Stimulated activated effector memory CD8-positive, alpha-beta T cell treated with anti-CD3 and anti-CD28 coated beads, Interleukin-12 subunit alpha, Interleukin-12 subunit beta, amount 100 ng/mL, for 72 hours (primary cell): ENCODE results near the gene CTNNA2.

Experiments
- ATAC-seq: fragments of 150-1000 bp; cut with Tn5 transposase; 2 replicates; pipeline ENCODE4 v1.10.0; 2021
- DNase-seq, 2 donors: peaks; one replicate each; pipeline ENCODE4 v3.0.0; 2021 to 2022; ENCODE audit warnings: low spot score in 2 of 2
- H3K27ac Mint-ChIP-seq: one replicate; pipeline ENCODE4 v1.8.0; 2022; ENCODE audit warnings: mild to moderate bottlenecking, mixed read lengths
- H3K36me3 Mint-ChIP-seq: one replicate; pipeline ENCODE4 v1.8.0; 2022; ENCODE audit warnings: mild to moderate bottlenecking, mixed read lengths
- H3K4me1 Mint-ChIP-seq: one replicate; pipeline ENCODE4 v1.8.0; 2022; ENCODE audit warnings: mixed read lengths
- H3K4me3 Mint-ChIP-seq: one replicate; pipeline ENCODE4 v1.8.0; 2022; ENCODE audit warnings: mild to moderate bottlenecking, mixed read lengths
- H3K9me3 Mint-ChIP-seq: one replicate; pipeline ENCODE4 v1.8.0; 2022; ENCODE audit warnings: mixed read lengths

CTNNA2 gene

DNA sequence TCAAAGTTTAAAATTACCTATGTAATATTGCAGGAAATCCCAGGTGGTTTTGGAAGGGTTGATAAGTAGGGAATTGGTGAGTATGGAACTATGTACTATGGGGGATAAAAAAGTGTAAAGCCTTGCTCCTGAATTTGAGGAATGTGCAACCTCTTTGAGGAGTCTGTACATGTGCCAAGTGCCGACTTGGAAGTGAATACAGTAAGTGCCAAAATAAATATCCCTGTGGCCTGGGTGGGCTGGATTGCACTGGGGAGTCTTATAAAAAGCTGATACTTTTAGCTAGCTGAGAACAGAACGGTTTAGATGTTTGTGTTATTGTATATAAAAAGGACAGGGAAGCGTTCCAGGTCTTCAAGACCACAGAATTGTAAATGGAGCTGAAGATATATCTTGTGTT lies 1108.8 kb downstream of the CTNNA2 start:
- H3K36me3 Mint-ChIP-seq = no peaks in the 10 kb centered on the region
- no peaks in the 10 kb centered on the region for H3K4me1 Mint-ChIP-seq
- DNase-seq (no peak), ATAC-seq (no peak)
- no peak overlapping the region for H3K27ac Mint-ChIP-seq
- peaks cover 21% of the 10 kb centered on the region for H3K9me3 Mint-ChIP-seq
- H3K4me3 Mint-ChIP-seq = no peak overlapping the region

DNA sequence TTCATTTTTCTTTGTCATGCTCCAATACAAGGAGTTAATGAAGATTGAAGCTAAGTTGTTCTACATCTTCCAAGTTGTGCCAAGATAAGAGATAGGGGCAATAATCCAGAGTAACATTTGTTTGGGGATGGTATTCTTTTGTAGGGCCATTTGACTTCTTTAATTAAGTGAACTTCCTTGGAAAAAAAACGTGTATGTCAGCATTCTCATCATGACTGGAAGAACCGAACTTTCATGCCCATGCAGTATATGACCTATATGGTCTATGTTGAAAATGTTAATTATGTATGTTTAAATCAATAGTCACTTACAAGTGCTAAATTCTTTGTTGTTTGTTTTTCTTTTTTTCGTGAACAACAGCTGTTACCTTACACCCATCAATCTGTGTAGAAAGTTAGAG lies 1111.2 kb downstream of the CTNNA2 start:
- DNase-seq (no peak), ATAC-seq (no peak)
- no peak overlapping the region for H3K4me3 Mint-ChIP-seq
- H3K27ac Mint-ChIP-seq = no peak overlapping the region
- H3K4me1 Mint-ChIP-seq = no peaks in the 10 kb centered on the region
- H3K9me3 Mint-ChIP-seq = peaks cover 21% of the 10 kb centered on the region
- no peaks in the 10 kb centered on the region for H3K36me3 Mint-ChIP-seq

DNA sequence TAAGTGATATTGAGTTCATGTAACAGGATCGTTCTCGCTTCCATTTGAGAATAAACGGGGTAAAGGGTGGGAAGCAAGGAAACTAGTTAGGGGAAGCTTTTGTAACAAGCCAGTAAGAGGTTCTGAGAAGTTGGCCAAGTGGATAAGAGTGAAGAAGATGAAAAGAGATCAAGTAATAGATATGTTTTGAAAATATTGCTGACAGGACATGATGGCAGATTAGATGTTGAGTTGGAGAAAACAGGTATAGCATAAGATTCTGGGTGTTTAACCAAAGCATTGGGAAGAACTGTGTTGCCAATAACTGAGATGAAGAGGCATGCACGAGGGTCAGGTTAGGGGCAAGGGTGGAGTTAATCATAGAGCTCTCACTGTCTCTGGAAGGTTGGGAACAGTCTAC lies 1121.7 kb downstream of the CTNNA2 start:
- Mint-ChIP-seq H3K27ac (no peak overlapping the region), H3K36me3 (no peaks in the 10 kb centered on the region), H3K4me1 (no peaks in the 10 kb centered on the region), H3K9me3 (peaks cover 6% of the 10 kb centered on the region), H3K4me3 (no peak overlapping the region)
- DNase-seq (no peak), ATAC-seq (no peak)

DNA sequence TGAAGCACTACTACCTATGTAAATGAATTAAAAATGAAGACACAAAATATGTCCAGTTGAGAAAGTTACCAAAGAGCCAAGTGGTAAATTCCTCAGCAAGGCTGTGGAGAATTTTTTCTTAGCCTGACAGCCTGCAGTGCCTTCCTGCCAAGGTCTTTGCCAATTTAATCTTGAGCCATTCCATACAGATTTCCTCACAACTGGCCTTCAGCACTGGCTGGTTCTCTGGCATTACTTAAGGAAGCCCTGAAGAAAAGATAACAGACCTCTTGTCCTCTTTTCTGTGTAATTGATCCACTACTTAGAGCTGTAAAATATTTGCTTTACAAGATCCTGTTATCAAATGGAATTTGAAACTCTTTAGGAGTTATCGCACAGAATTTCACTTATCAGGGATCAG lies 1125.9 kb downstream of the CTNNA2 start:
- H3K9me3 Mint-ChIP-seq = peaks cover 14% of the 10 kb centered on the region
- no peak overlapping the region for H3K27ac Mint-ChIP-seq
- H3K36me3 Mint-ChIP-seq = no peaks in the 10 kb centered on the region
- ATAC-seq (no peak), DNase-seq (no peak)
- no peak overlapping the region for H3K4me3 Mint-ChIP-seq
- H3K4me1 Mint-ChIP-seq = no peaks in the 10 kb centered on the region

DNA sequence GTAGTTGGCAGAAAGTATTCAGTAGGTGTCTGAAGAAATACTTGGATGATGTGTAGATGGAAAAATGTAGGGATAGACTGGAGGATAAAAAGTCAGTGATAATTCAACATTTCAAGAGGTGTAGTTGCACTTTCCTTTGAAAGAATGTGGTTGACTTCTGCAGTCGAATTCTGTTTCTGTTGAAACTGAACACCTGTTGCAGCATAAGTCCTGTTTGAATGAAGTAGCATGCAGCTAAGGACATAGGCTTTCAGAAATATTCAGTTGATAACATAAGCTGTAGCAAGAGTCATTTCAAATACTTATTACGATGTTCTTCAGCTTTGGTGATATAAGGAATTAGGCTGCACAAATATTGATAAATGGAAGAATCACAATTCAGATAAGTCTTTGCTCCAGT lies 1129.6 kb downstream of the CTNNA2 start:
- H3K36me3 Mint-ChIP-seq = no peaks in the 10 kb centered on the region
- H3K4me1 Mint-ChIP-seq = no peaks in the 10 kb centered on the region
- H3K4me3 Mint-ChIP-seq = no peak overlapping the region
- H3K9me3 Mint-ChIP-seq = peaks cover 15% of the 10 kb centered on the region
- DNase-seq (no peak), ATAC-seq (no peak)
- H3K27ac Mint-ChIP-seq = no peak overlapping the region

DNA sequence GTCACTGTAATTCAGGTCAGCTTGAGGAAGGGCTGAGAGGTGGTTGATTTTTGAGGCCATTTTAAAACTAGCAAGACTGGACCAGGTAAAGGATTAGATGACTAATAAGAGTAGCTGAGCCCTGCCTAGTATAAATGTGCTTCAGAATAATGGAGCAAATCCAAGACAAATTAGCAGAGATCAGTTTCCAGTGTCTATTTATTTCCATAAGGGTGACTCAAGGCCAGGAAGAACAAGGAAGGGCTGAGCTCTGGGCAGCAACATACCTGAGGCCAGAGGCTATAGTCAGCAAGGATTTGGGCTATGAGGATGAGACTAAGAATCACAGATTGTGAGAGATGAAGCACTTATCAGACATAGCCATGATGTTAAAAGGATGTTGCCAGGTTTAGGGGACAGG lies 1130.7 kb downstream of the CTNNA2 start:
- H3K36me3 Mint-ChIP-seq = no peaks in the 10 kb centered on the region
- no peak for ATAC-seq
- H3K4me1 Mint-ChIP-seq = no peaks in the 10 kb centered on the region
- no peak overlapping the region for H3K4me3 Mint-ChIP-seq
- H3K9me3 Mint-ChIP-seq = peaks cover 15% of the 10 kb centered on the region
- no peak overlapping the region for H3K27ac Mint-ChIP-seq
- no peak for DNase-seq

- H3K4me3 Mint-ChIP-seq = no peak overlapping the region
- H3K36me3 Mint-ChIP-seq = no peaks in the 10 kb centered on the region
- H3K9me3 Mint-ChIP-seq = peaks cover 23% of the 10 kb centered on the region
- H3K4me1 Mint-ChIP-seq = no peaks in the 10 kb centered on the region
- ATAC-seq (no peak), DNase-seq (no peak)
- H3K27ac Mint-ChIP-seq = no peak overlapping the region
Observed at GRCh38 chr2:80651435-80651834, 1138.6 kb downstream of the CTNNA2 start.

DNA sequence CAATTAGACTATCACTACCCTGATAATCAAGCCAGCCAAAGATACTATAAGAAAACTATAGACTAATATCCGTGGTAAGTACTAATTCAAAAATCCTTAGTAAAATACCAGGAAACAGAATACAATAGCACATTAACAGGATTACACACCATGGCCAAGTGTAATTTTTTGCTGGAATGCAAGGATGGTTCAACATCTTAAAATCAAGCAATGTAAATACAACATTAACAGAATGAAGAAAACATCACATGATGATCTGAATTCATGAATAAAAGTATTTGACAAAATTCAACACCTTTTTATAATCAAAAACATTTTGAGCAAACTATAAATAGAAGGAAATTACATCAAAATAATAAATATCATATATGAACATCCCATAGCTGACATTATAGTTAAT lies 1142.4 kb downstream of the CTNNA2 start:
- Mint-ChIP-seq H3K4me1 (no peaks in the 10 kb centered on the region), H3K4me3 (no peak overlapping the region), H3K27ac (no peak overlapping the region), H3K36me3 (no peaks in the 10 kb centered on the region), H3K9me3 (peaks cover 30% of the 10 kb centered on the region)
- DNase-seq (no peak), ATAC-seq (no peak)

- no peaks in the 10 kb centered on the region for H3K4me1 Mint-ChIP-seq
- DNase-seq (no peak), ATAC-seq (no peak)
- H3K9me3 Mint-ChIP-seq = peaks cover 6% of the 10 kb centered on the region
- H3K4me3 Mint-ChIP-seq = no peak overlapping the region
- no peak overlapping the region for H3K27ac Mint-ChIP-seq
- H3K36me3 Mint-ChIP-seq = no peaks in the 10 kb centered on the region
Observed at GRCh38 chr2:80670763-80671162, 1157.9 kb downstream of the CTNNA2 start.

DNA sequence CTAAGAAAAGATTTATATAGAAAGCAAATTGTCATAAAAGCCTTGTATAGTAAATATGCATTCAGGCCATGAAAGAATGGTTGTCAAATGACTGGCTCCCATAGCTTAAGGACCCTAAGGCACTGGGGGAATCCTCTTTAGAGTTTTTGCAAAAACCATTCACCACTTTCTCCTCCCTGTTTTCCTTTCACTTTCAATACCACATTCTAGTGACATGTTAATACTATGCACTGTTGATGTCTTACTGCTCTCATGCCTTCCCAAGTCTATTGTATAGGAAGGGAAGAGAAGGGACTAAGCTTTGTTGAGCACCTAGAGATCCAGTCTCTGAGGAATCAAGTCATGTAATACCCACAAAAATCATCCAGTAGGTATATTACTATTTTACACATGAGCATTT lies 1174.7 kb downstream of the CTNNA2 start:
- no peak overlapping the region for H3K4me3 Mint-ChIP-seq
- ATAC-seq = no peak
- H3K9me3 Mint-ChIP-seq = peaks cover 5% of the 10 kb centered on the region
- no peaks in the 10 kb centered on the region for H3K4me1 Mint-ChIP-seq
- no peak for DNase-seq
- H3K36me3 Mint-ChIP-seq = no peaks in the 10 kb centered on the region
- no peak overlapping the region for H3K27ac Mint-ChIP-seq

DNA sequence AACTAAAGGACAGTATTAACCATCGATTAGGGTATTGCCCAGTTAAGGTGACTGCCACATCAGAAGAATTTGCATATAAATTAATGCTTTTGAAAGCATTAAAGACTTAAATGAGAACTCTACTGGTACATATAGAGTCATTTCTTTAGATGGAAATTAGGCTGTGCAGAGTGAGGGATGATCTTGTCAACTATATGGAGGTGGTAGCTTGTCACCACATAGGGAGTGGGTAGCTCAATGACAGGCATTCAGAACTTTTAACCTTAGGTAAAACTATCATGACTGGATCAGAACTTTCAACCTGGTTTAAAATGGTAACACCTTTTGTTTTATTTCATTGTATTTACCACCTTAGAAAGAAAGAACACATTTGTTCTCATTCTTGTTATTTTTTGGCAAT lies 1176.3 kb downstream of the CTNNA2 start:
- Mint-ChIP-seq H3K4me3 (no peak overlapping the region), H3K36me3 (no peaks in the 10 kb centered on the region), H3K4me1 (no peaks in the 10 kb centered on the region), H3K9me3 (peaks cover 15% of the 10 kb centered on the region), H3K27ac (no peak overlapping the region)
- DNase-seq = no peak
- no peak for ATAC-seq
